Peyer's patch (tissue), 4 donors: ENCODE data around the gene PCK1. TPM values are rescaled to one million over a fixed set of nuclear protein-coding genes. Genes with fewer than 3 reads are reported as not detected.

ENCODE experiments used
- DNase-seq, 3 donors: peaks; one replicate each; pipeline ENCODE4 v3.0.0-alpha.2; 2017 to 2019
- H3K27ac ChIP-seq, 4 donors: fragments of 200-600 bp; sonication (generic); one replicate each; pipeline ENCODE4 v1.5.1; 2016 to 2019
- H3K27me3 ChIP-seq, 2 donors: fragments of 200-600 bp; sonication (generic); one replicate each; pipeline ENCODE4 v1.5.1; 2019
- H3K36me3 ChIP-seq, 3 donors: fragments of 200-600 bp; sonication (generic); one replicate each; pipeline ENCODE4 v1.5.1; 2016 to 2019
- H3K4me1 ChIP-seq, 4 donors: fragments of 200-600 bp; sonication (generic); one replicate each; pipeline ENCODE4 v1.5.1; 2016 to 2019
- H3K4me3 ChIP-seq, 4 donors: fragments of 200-600 bp; sonication (generic); 1 replicate in 3 of 4; 2 replicates in 1 of 4; pipeline ENCODE4 v1.5.1; 2016 to 2019; ENCODE audit warnings: mild to moderate bottlenecking in 1 of 4
- H3K9me3 ChIP-seq, 4 donors: fragments of 200-600 bp; sonication (generic); one replicate each; pipeline ENCODE4 v1.5.1; 2016 to 2019; ENCODE audit warnings: mild to moderate bottlenecking in 1 of 4
- CTCF ChIP-seq, 6 experiments: fragments of 450-650 bp in 4 of 6; fragments of 200-600 bp in 2 of 6; sonication (generic) in 1 of 6; IDR thresholded peaks; one replicate each; pipeline ENCODE4 v1.5.1; 2017 to 2019; ENCODE audit warnings: antibody characterized with exemption in 6 of 6, mild to moderate bottlenecking in 3 of 6, moderate library complexity in 1 of 6
- POLR2A ChIP-seq, 2 donors: fragments of 450-650 bp; IDR thresholded peaks; one replicate each; pipeline ENCODE4 v1.5.1; 2017; ENCODE audit warnings: antibody characterized with exemption in 2 of 2, mild to moderate bottlenecking in 2 of 2, moderate library complexity in 2 of 2
- total RNA-seq, 4 donors: library from RNA; depleted of rRNA; stranded (reverse); fragments of >200 nt; gene quantifications; one replicate each; pipeline ENCODE4 v1.1.0, GENCODE V29; 2016

Gene PCK1
- total RNA-seq, 4 donors from 2014 or later: 98.2 to 2,194 (median 572) TPM

- no peaks in the 10 kb centered on the region for H3K36me3 ChIP-seq
- H3K27me3 ChIP-seq: no peaks in the 10 kb centered on the region
- H3K9me3 ChIP-seq: no peaks in the 10 kb centered on the region
- H3K27ac ChIP-seq: no peak overlapping the region
- H3K4me1 ChIP-seq: no peaks in the 10 kb centered on the region
- no peak for DNase-seq
- no peak for TF ChIP-seq CTCF (IDR thresholded peaks at IDR 0.05)
- TF ChIP-seq POLR2A (IDR thresholded peaks at IDR 0.05): no peak
- H3K4me3 ChIP-seq: no peak overlapping the region
These were observed 38.4 kb upstream of the PCK1 start for GRCh38 chr20:57522380-57523140.

GRCh38 chr20:57523782-57524181, 37.1 kb upstream of the PCK1 start:
- no peak overlapping the region for H3K4me3 ChIP-seq
- H3K27me3 ChIP-seq: no peaks in the 10 kb centered on the region
- H3K27ac ChIP-seq: no peak overlapping the region
- no peak for TF ChIP-seq CTCF (IDR thresholded peaks at IDR 0.05)
- no peak for TF ChIP-seq POLR2A (IDR thresholded peaks at IDR 0.05)
- no peaks in the 10 kb centered on the region for H3K36me3 ChIP-seq
- H3K9me3 ChIP-seq: no peaks in the 10 kb centered on the region
- no peak for DNase-seq
- H3K4me1 ChIP-seq: no peaks in the 10 kb centered on the region

- TF ChIP-seq POLR2A (IDR thresholded peaks at IDR 0.05): no peak
- TF ChIP-seq CTCF (IDR thresholded peaks at IDR 0.05): no peak
- Histone ChIP-seq H3K36me3 (no peaks in the 10 kb centered on the region), H3K27ac (no peak within 1 kb of the TSS), H3K9me3 (no peaks in the 10 kb centered on the region), H3K27me3 (no peaks in the 10 kb centered on the region), H3K4me1 (no peaks in the 10 kb centered on the region), H3K4me3 (no peak within 1 kb of the TSS)
- no peak for DNase-seq
These were observed 36.3 kb upstream of the PCK1 start, which contains the start of gene CTCFL for GRCh38 chr20:57524511-57525176. TSS of gene CTCFL (minus strand) at chr20:57525140. CDS start at chr20:57524205, 935 bp downstream.

- H3K27me3 ChIP-seq: no peaks in the 10 kb centered on the region
- no peak for TF ChIP-seq CTCF (IDR thresholded peaks at IDR 0.05)
- no peak for TF ChIP-seq POLR2A (IDR thresholded peaks at IDR 0.05)
- no peaks in the 10 kb centered on the region for H3K4me1 ChIP-seq
- no peak overlapping the region for H3K4me3 ChIP-seq
- no peaks in the 10 kb centered on the region for H3K36me3 ChIP-seq
- H3K9me3 ChIP-seq: no peaks in the 10 kb centered on the region
- no peak for DNase-seq
- H3K27ac ChIP-seq: no peak overlapping the region
These were observed 35.4 kb upstream of the PCK1 start for GRCh38 chr20:57525328-57526086.

- H3K36me3 ChIP-seq: no peaks in the 10 kb centered on the region
These were observed 34.6 kb upstream of the PCK1 start for GRCh38 chr20:57526087-57526884.

More at GRCh38 chr20:57526087-57526884, 34.6 kb upstream of the PCK1 start:
- Histone ChIP-seq H3K4me3 (no peak overlapping the region), H3K9me3 (no peaks in the 10 kb centered on the region), H3K27ac (no peak overlapping the region), H3K27me3 (no peaks in the 10 kb centered on the region), H3K4me1 (no peaks in the 10 kb centered on the region)
- TF ChIP-seq POLR2A (IDR thresholded peaks at IDR 0.05) (no peak), CTCF (IDR thresholded peaks at IDR 0.05) (no peak)
- no peak for DNase-seq
